ENCODE data around the gene TPK1.

DNA sequence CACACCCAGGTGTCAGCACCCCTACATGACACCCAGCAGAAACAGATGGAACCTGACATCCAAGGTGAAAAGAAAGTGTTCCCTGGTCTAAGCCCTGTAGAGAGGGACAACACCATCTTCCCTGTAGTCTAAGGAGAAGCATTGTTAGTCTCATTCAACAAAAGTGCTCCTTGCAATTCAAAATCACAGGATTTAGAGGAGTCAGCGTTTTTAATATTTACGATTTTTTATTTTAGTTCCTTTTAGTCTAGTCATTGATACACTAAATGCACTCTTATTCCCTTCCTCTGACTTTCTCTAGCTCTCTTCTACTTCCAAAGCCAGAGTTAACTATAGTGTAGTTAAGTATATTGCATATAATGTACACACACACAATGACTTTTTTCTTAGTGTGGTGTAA is 163.0 kb downstream of the TPK1 start:
- TF ChIP-seq, protein P1, sequence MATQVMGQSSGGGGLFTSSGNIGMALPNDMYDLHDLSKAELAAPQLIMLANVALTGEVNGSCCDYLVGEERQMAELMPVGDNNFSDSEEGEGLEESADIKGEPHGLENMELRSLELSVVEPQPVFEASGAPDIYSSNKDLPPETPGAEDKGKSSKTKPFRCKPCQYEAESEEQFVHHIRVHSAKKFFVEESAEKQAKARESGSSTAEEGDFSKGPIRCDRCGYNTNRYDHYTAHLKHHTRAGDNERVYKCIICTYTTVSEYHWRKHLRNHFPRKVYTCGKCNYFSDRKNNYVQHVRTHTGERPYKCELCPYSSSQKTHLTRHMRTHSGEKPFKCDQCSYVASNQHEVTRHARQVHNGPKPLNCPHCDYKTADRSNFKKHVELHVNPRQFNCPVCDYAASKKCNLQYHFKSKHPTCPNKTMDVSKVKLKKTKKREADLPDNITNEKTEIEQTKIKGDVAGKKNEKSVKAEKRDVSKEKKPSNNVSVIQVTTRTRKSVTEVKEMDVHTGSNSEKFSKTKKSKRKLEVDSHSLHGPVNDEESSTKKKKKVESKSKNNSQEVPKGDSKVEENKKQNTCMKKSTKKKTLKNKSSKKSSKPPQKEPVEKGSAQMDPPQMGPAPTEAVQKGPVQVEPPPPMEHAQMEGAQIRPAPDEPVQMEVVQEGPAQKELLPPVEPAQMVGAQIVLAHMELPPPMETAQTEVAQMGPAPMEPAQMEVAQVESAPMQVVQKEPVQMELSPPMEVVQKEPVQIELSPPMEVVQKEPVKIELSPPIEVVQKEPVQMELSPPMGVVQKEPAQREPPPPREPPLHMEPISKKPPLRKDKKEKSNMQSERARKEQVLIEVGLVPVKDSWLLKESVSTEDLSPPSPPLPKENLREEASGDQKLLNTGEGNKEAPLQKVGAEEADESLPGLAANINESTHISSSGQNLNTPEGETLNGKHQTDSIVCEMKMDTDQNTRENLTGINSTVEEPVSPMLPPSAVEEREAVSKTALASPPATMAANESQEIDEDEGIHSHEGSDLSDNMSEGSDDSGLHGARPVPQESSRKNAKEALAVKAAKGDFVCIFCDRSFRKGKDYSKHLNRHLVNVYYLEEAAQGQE (IDR thresholded peaks at IDR 0.05; ENCODE audit: borderline replicate concordance): no peak
- TF ChIP-seq, protein P2, sequence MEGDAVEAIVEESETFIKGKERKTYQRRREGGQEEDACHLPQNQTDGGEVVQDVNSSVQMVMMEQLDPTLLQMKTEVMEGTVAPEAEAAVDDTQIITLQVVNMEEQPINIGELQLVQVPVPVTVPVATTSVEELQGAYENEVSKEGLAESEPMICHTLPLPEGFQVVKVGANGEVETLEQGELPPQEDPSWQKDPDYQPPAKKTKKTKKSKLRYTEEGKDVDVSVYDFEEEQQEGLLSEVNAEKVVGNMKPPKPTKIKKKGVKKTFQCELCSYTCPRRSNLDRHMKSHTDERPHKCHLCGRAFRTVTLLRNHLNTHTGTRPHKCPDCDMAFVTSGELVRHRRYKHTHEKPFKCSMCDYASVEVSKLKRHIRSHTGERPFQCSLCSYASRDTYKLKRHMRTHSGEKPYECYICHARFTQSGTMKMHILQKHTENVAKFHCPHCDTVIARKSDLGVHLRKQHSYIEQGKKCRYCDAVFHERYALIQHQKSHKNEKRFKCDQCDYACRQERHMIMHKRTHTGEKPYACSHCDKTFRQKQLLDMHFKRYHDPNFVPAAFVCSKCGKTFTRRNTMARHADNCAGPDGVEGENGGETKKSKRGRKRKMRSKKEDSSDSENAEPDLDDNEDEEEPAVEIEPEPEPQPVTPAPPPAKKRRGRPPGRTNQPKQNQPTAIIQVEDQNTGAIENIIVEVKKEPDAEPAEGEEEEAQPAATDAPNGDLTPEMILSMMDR (IDR thresholded peaks at IDR 0.05; ENCODE audit: poor library complexity, severe bottlenecking): no peak
- TF ChIP-seq RAD21 (conservative IDR thresholded peaks at IDR 0.05) (no peak), SMC3 (conservative IDR thresholded peaks at IDR 0.05; ENCODE audit: poor library complexity) (no peak)
